Coronary artery (tissue), 2 donors: ENCODE results near the gene SNURF.

Experiments
- DNase-seq: peaks from one replicate; pipeline ENCODE4 v3.0.0-alpha.2; 2017; ENCODE audit warnings: low spot score
- H3K27ac ChIP-seq, 2 donors: fragments of 200-600 bp; sonication (generic); one replicate each; pipeline ENCODE4 v1.5.1; 2016 to 2019
- H3K4me3 ChIP-seq: fragments of 200-600 bp; sonication (generic); 2 replicates; pipeline ENCODE4 v1.5.1; 2016; ENCODE audit warnings: mild to moderate bottlenecking, moderate library complexity
- CTCF ChIP-seq: fragments of 200-600 bp; sonication (generic); IDR thresholded peaks from one replicate; pipeline ENCODE4 v1.5.1; 2019; ENCODE audit warnings: antibody characterized with exemption

The SNURF gene

GRCh38 chr15:24976932-24977331 lies 22.1 kb downstream of the SNURF start:
- no peak for DNase-seq
- TF ChIP-seq CTCF = no peak
- H3K4me3 ChIP-seq = no peak overlapping the region

DNA sequence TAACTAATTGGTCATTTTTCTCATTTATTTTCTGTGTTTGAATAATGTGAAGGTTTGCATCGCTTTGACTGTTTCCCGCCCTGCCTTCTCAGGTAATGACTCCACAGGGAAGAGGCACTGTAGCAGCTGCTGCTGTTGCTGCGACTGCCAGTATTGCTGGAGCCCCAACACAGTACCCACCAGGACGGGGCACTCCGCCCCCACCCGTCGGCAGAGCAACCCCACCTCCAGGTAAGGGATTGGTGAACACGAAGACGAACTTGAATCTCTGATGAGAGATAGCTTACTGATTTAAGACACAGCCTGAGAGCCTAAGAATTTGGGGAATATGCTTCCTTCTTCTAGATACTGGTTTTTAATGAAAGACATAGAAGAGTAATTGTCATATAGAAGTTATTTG lies 22.9 kb downstream of the SNURF start:
- Histone ChIP-seq H3K4me3 (no peak overlapping the region), H3K27ac (no peak overlapping the region)
- no peak for DNase-seq
- TF ChIP-seq CTCF = no peak

More at GRCh38 chr15:24976932-24977331, 22.1 kb downstream of the SNURF start:
- no peak overlapping the region for H3K27ac ChIP-seq

DNA sequence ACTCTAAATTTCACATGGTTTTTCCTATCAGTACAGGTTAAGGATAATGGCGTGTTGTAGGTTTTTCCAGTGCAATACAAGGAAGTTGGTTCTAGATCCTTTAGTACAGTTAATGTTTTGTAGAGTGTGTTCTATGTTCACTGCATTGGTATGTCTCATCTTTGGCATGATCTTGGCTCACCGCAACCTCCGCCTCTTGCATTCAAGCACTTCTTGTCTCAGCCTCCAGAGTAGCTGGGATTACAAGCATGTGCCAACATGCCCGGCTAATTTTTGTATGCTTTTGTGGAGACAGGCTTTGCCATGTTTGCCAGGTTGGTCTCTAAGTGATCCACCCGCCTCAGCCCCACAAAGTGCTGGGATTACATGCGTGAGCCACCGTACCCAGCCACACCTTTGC lies 30.4 kb downstream of the SNURF start:
- TF ChIP-seq CTCF = no peak
- DNase-seq = no peak
- Histone ChIP-seq H3K4me3 (no peak overlapping the region), H3K27ac (no peak overlapping the region)

- H3K27ac ChIP-seq = no peak overlapping the region
- DNase-seq = no peak
- TF ChIP-seq CTCF = no peak
- H3K4me3 ChIP-seq = no peak overlapping the region
Observed at GRCh38 chr15:24986653-24987052, 31.9 kb downstream of the SNURF start.
